ENCODE measurements around the gene KCNIP4.

DNA sequence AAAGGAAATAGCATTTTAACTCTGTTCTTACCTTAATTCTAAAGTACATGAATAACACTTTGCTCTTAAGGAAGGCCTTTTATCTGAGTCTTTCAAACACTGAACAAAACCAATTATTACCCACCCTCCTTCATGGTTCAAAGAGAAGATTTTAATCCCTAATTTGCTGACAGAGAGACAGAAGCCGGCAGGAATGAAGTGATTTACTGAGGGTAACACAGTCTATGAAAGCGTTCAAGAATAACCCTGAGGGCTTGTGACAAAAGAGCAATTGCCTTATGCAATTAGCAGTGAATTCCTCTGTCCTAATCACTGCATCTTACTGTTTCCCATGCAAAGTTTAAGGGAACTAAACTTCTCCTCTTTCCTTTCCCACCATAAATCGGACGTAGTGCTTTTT is 1104.3 kb downstream of the KCNIP4 start:
- TF ChIP-seq FOXJ3 (CRISPR knock-in tag; IDR thresholded peaks at IDR 0.05) (no peak), TARDBP (IDR thresholded peaks at IDR 0.05) (no peak), ZFP36 (IDR thresholded peaks at IDR 0.05; ENCODE audit: low read depth, low read length, partially characterized antibody) (no peak), MAFK (IDR thresholded peaks at IDR 0.05; ENCODE audit: low read length) (no peak)
- TF ChIP-seq, protein P1, sequence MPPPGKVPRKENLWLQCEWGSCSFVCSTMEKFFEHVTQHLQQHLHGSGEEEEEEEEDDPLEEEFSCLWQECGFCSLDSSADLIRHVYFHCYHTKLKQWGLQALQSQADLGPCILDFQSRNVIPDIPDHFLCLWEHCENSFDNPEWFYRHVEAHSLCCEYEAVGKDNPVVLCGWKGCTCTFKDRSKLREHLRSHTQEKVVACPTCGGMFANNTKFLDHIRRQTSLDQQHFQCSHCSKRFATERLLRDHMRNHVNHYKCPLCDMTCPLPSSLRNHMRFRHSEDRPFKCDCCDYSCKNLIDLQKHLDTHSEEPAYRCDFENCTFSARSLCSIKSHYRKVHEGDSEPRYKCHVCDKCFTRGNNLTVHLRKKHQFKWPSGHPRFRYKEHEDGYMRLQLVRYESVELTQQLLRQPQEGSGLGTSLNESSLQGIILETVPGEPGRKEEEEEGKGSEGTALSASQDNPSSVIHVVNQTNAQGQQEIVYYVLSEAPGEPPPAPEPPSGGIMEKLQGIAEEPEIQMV (tag; conservative IDR thresholded peaks at IDR 0.05; ENCODE audit: low read depth): no peak
